ENCODE results near the gene CRABP2. TPM values are rescaled to one million over a fixed set of nuclear protein-coding genes. Genes with fewer than 3 reads are reported as not detected.
A peak's percentile ranks its signal among the peaks of the same experiment; 100 is the strongest.

The CRABP2 gene
- total RNA-seq, 3 donors from 2014 or later, result 4.2 to 61.6 (median 28.2) TPM

GRCh38 chr1:156682166-156682890 is 23.1 kb downstream of the CRABP2 start:
- no peaks in the 10 kb centered on the region for H3K9me3 ChIP-seq
- intact Hi-C loops (cut with DNase I; ENCODE audit: low total_unique reads), result no loop called here
- H3K36me3 ChIP-seq, result no peaks in the 10 kb centered on the region
- TF ChIP-seq POLR2AphosphoS5 (IDR thresholded peaks at IDR 0.05), result no peak
- TF ChIP-seq CTCF (IDR thresholded peaks at IDR 0.05), result no peak
- no peak for TF ChIP-seq POLR2A (IDR thresholded peaks at IDR 0.05)
- no peak for DNase-seq (ENCODE audit: low spot score in 2 of 2)
- H3K4me1 ChIP-seq, result peaks cover 0 to 10% of the 10 kb centered on the region in 2 donors
- H3K27me3 ChIP-seq, result no peaks in the 10 kb centered on the region
- no peak overlapping the region for H3K4me3 ChIP-seq
- H3K27ac ChIP-seq, result no peak overlapping the region

GRCh38 chr1:156681196-156681960 is 24.0 kb downstream of the CRABP2 start:
- H3K27me3 ChIP-seq, result peaks cover 0 to 4% of the 10 kb centered on the region in 2 donors
- intact Hi-C loops (cut with DNase I; ENCODE audit: low total_unique reads), result no loop called here

GRCh38 chr1:156680056-156680455 is 25.3 kb downstream of the CRABP2 start:
- peaks cover 0 to 16% of the 10 kb centered on the region in 2 donors for H3K4me1 ChIP-seq
- peaks cover 0 to 4% of the 10 kb centered on the region in 2 donors for H3K27me3 ChIP-seq
- H3K36me3 ChIP-seq, result no peaks in the 10 kb centered on the region
- no peaks in the 10 kb centered on the region for H3K9me3 ChIP-seq
- no peak overlapping the region for H3K4me3 ChIP-seq
- H3K27ac ChIP-seq, result no peak overlapping the region
- TF ChIP-seq POLR2A (IDR thresholded peaks at IDR 0.05), result no peak
- TF ChIP-seq POLR2AphosphoS5 (IDR thresholded peaks at IDR 0.05), result no peak
- TF ChIP-seq CTCF (IDR thresholded peaks at IDR 0.05), result no peak
- no peak for DNase-seq (ENCODE audit: low spot score in 2 of 2)
- intact Hi-C loops (cut with DNase I; ENCODE audit: low total_unique reads), result no loop called here

More at GRCh38 chr1:156681196-156681960, 24.0 kb downstream of the CRABP2 start:
- Histone ChIP-seq H3K4me1 (peaks cover 0 to 16% of the 10 kb centered on the region in 2 donors), H3K36me3 (no peaks in the 10 kb centered on the region), H3K9me3 (no peaks in the 10 kb centered on the region), H3K27ac (no peak overlapping the region), H3K4me3 (no peak overlapping the region)
- TF ChIP-seq POLR2AphosphoS5 (IDR thresholded peaks at IDR 0.05) (no peak), POLR2A (IDR thresholded peaks at IDR 0.05) (no peak), CTCF (IDR thresholded peaks at IDR 0.05) (no peak)
- DNase-seq (ENCODE audit: low spot score in 2 of 2), result no peak

GRCh38 chr1:156677616-156678596 is 27.5 kb downstream of the CRABP2 start:
- Histone ChIP-seq H3K4me3 (peak overlapping the region; percentile 49 to 76 (median 63)), H3K4me1 (peaks cover 5 to 24% of the 10 kb centered on the region in 2 donors)

More at GRCh38 chr1:156677616-156678596, 27.5 kb downstream of the CRABP2 start:
- Histone ChIP-seq H3K36me3 (no peaks in the 10 kb centered on the region), H3K27ac (peak overlapping the region; percentile 79 to 81), H3K27me3 (peaks cover 0 to 4% of the 10 kb centered on the region in 2 donors), H3K9me3 (no peaks in the 10 kb centered on the region)
- intact Hi-C loops (cut with DNase I; ENCODE audit: low total_unique reads), result no loop called here
- TF ChIP-seq CTCF (IDR thresholded peaks at IDR 0.05), result peak; percentile 87 to 94 (median 90)
- no peak for TF ChIP-seq POLR2A (IDR thresholded peaks at IDR 0.05)
- peak; percentile 35 to 45 (median 43) for TF ChIP-seq POLR2AphosphoS5 (IDR thresholded peaks at IDR 0.05)
- DNase-seq (ENCODE audit: low spot score in 2 of 2), result peak in 1 of 2 donors; percentile 57
